KMS-11 (cell line): Measurements from ENCODE around the gene GPR17.

Experiments used
- H2AFZ ChIP-seq: fragments of 200-600 bp; sonication (generic); 2 replicates; pipeline ENCODE4 v1.6.1; 2016; ENCODE audit warnings: antibody characterized with exemption, mixed run types, low read depth
- H3K27ac ChIP-seq: fragments of 200-600 bp; sonication (generic); 2 replicates; pipeline ENCODE4 v1.6.1; 2016; ENCODE audit warnings: mild to moderate bottlenecking, mixed run types
- H3K27me3 ChIP-seq: fragments of 200-600 bp; sonication (generic); 2 replicates; pipeline ENCODE4 v1.6.1; 2017; ENCODE audit warnings: mild to moderate bottlenecking, low read depth, mixed run types, moderate library complexity; ENCODE audit not compliant: insufficient read depth
- H3K36me3 ChIP-seq: fragments of 200-600 bp; sonication (generic); 2 replicates; pipeline ENCODE4 v1.6.1; 2017; ENCODE audit warnings: mild to moderate bottlenecking, mixed run types; ENCODE audit not compliant: insufficient read depth
- H3K4me1 ChIP-seq: fragments of 200-600 bp; sonication (generic); 2 replicates; pipeline ENCODE4 v1.6.1; 2016; ENCODE audit warnings: mild to moderate bottlenecking, low read depth, mixed run types; ENCODE audit not compliant: poor library complexity, severe bottlenecking
- H3K4me2 ChIP-seq: fragments of 200-600 bp; sonication (generic); 2 replicates; pipeline ENCODE4 v1.7.0; 2016; ENCODE audit warnings: mild to moderate bottlenecking, mixed run types
- H3K4me3 ChIP-seq: fragments of 200-600 bp; sonication (generic); IDR thresholded peaks from 2 replicates; pipeline ENCODE4 v1.6.1; 2017; ENCODE audit warnings: low read depth, low read length, mixed read lengths; ENCODE audit not compliant: insufficient read depth
- H3K79me2 ChIP-seq: fragments of 200-600 bp; sonication (generic); 2 replicates; pipeline ENCODE4 v1.6.1; 2016; ENCODE audit warnings: low read depth, mixed run types; ENCODE audit not compliant: insufficient read depth
- H3K9ac ChIP-seq: fragments of 200-600 bp; sonication (generic); 2 replicates; pipeline ENCODE4 v1.6.1; 2016; ENCODE audit warnings: mild to moderate bottlenecking, mixed run types
- H4K20me1 ChIP-seq: fragments of 200-600 bp; sonication (generic); 2 replicates; pipeline ENCODE4 v1.6.1; 2016; ENCODE audit warnings: mild to moderate bottlenecking, mixed run types; ENCODE audit not compliant: insufficient read depth
- CTCF ChIP-seq: fragments of 200-600 bp; sonication (generic); conservative IDR thresholded peaks from 2 replicates; pipeline ENCODE4 v1.6.1; 2017; ENCODE audit warnings: low read depth, mild to moderate bottlenecking, antibody characterized with exemption, low read length, moderate library complexity, mixed read lengths

GPR17 gene

GRCh38 chr2:127678991-127679390, 33.0 kb downstream of the GPR17 start:
- no peaks in the 10 kb centered on the region for H4K20me1 ChIP-seq
- H3K27me3 ChIP-seq, result no peaks in the 10 kb centered on the region
- H3K36me3 ChIP-seq, result no peaks in the 10 kb centered on the region
- no peak overlapping the region for H2AFZ ChIP-seq
- H3K4me2 ChIP-seq, result no peak overlapping the region
- H3K4me1 ChIP-seq, result no peaks in the 10 kb centered on the region
- no peak for TF ChIP-seq CTCF
- H3K4me3 ChIP-seq, result no peak overlapping the region
- H3K79me2 ChIP-seq, result no peaks in the 10 kb centered on the region
- no peak overlapping the region for H3K27ac ChIP-seq
- no peak overlapping the region for H3K9ac ChIP-seq

- Histone ChIP-seq H3K4me2 (no peak overlapping the region), H3K9ac (no peak overlapping the region), H2AFZ (no peak overlapping the region), H4K20me1 (no peaks in the 10 kb centered on the region), H3K4me1 (no peaks in the 10 kb centered on the region), H3K27ac (no peak overlapping the region), H3K79me2 (no peaks in the 10 kb centered on the region), H3K27me3 (no peaks in the 10 kb centered on the region), H3K4me3 (no peak overlapping the region), H3K36me3 (no peaks in the 10 kb centered on the region)
- TF ChIP-seq CTCF, result no peak
Observed at GRCh38 chr2:127679680-127680361, 33.9 kb downstream of the GPR17 start.

- H3K27ac ChIP-seq, result no peak overlapping the region
- no peaks in the 10 kb centered on the region for H3K4me1 ChIP-seq
- H3K79me2 ChIP-seq, result no peaks in the 10 kb centered on the region
- H4K20me1 ChIP-seq, result no peaks in the 10 kb centered on the region
- H2AFZ ChIP-seq, result no peak overlapping the region
- no peaks in the 10 kb centered on the region for H3K36me3 ChIP-seq
- H3K4me2 ChIP-seq, result no peak overlapping the region
- TF ChIP-seq CTCF, result no peak
- H3K4me3 ChIP-seq, result no peak overlapping the region
- no peak overlapping the region for H3K9ac ChIP-seq
- no peaks in the 10 kb centered on the region for H3K27me3 ChIP-seq
Observed at GRCh38 chr2:127680706-127681287, 34.8 kb downstream of the GPR17 start.

GRCh38 chr2:127681288-127681804, 35.4 kb downstream of the GPR17 start:
- no peak overlapping the region for H3K9ac ChIP-seq
- no peaks in the 10 kb centered on the region for H3K36me3 ChIP-seq
- no peak for TF ChIP-seq CTCF
- H3K4me1 ChIP-seq, result no peaks in the 10 kb centered on the region
- H3K79me2 ChIP-seq, result no peaks in the 10 kb centered on the region
- H3K4me3 ChIP-seq, result no peak overlapping the region
- H3K27me3 ChIP-seq, result no peaks in the 10 kb centered on the region
- H3K4me2 ChIP-seq, result no peak overlapping the region
- no peak overlapping the region for H2AFZ ChIP-seq
- H4K20me1 ChIP-seq, result no peaks in the 10 kb centered on the region
- H3K27ac ChIP-seq, result no peak overlapping the region
